DND-41 (cell line): ENCODE measurements around the gene AGPAT3.

Experiments
- ATAC-seq: fragments of 200-7000 bp; cut with Tn5 transposase; 3 replicates; pipeline ENCODE4 v1.9.1; 2021; ENCODE audit warnings: low read depth; ENCODE audit not compliant: insufficient read depth
- DNase-seq: peaks from one replicate; pipeline ENCODE4 v3.0.0-alpha.2; 2020
- H2AFZ ChIP-seq: 2 replicates; pipeline ENCODE4 v1.6.0; 2012; ENCODE audit warnings: low read depth, low read length
- H3K27ac ChIP-seq: 2 replicates; pipeline ENCODE4 v1.5.1; 2012; ENCODE audit warnings: low read length, inconsistent platforms
- H3K27me3 ChIP-seq: fragments of 200-600 bp; sonication (generic); 2 replicates; pipeline ENCODE4 v1.6.0; 2012; ENCODE audit warnings: low read length, mild to moderate bottlenecking, inconsistent platforms; ENCODE audit not compliant: insufficient read depth, poor library complexity
- H3K36me3 ChIP-seq: 2 replicates; pipeline ENCODE4 v1.5.1; 2012; ENCODE audit warnings: low read length, inconsistent platforms; ENCODE audit not compliant: insufficient read depth
- H3K4me1 ChIP-seq: 2 replicates; pipeline ENCODE4 v1.5.1; 2012; ENCODE audit warnings: mild to moderate bottlenecking, low read length; ENCODE audit not compliant: insufficient read depth
- H3K4me2 ChIP-seq: 2 replicates; pipeline ENCODE4 v1.6.0; 2012; ENCODE audit warnings: mild to moderate bottlenecking, moderate library complexity, low read length, inconsistent platforms; ENCODE audit not compliant: insufficient read depth
- H3K4me3 ChIP-seq, 2 experiments: fragments of 200-600 bp in 1 of 2; shearing (Covaris generic) in 1 of 2; 2 replicates each; pipeline ENCODE4 v1.5.1; 2012 to 2016; ENCODE audit warnings: inconsistent platforms in 2 of 2, low read length in 2 of 2, mild to moderate bottlenecking in 2 of 2, low read depth in 1 of 2, moderate library complexity in 1 of 2
- H3K79me2 ChIP-seq: 2 replicates; pipeline ENCODE4 v1.6.0; 2012; ENCODE audit warnings: low read length, inconsistent platforms; ENCODE audit not compliant: insufficient read depth
- H3K9ac ChIP-seq: 2 replicates; pipeline ENCODE4 v1.6.0; 2012; ENCODE audit warnings: low read depth, mild to moderate bottlenecking, inconsistent platforms, low read length, moderate library complexity
- H3K9me3 ChIP-seq: 2 replicates; pipeline ENCODE4 v1.5.1; 2012; ENCODE audit warnings: low read length, moderate library complexity, mild to moderate bottlenecking, inconsistent platforms; ENCODE audit not compliant: insufficient read depth, severe bottlenecking
- H4K20me1 ChIP-seq: 2 replicates; pipeline ENCODE4 v1.6.0; 2012; ENCODE audit warnings: low read length; ENCODE audit not compliant: insufficient read depth
- CTCF ChIP-seq: IDR thresholded peaks from 2 replicates; pipeline ENCODE4 v1.5.1; 2012; ENCODE audit warnings: borderline replicate concordance, low read length, moderate library complexity, mild to moderate bottlenecking; ENCODE audit not compliant: poor library complexity, severe bottlenecking; ENCODE audit errors: extremely low read depth
- EZH2 ChIP-seq: IDR thresholded peaks from 3 replicates; pipeline ENCODE4 v1.6.1; 2012; ENCODE audit warnings: borderline replicate concordance, low read depth, mild to moderate bottlenecking, moderate library complexity, low read length, inconsistent platforms; ENCODE audit not compliant: severe bottlenecking

AGPAT3 gene

GRCh38 chr21:43967981-43968380 is 103.0 kb downstream of the AGPAT3 start:
- TF ChIP-seq EZH2, result no peak
- TF ChIP-seq CTCF, result no peak
- Histone ChIP-seq H3K9ac (no peak overlapping the region), H3K79me2 (peaks cover 2% of the 10 kb centered on the region; the same call in 1 of the 2 replicates), H3K4me1 (no peaks in the 10 kb centered on the region), H3K4me3 (no peak overlapping the region), H3K9me3 (no peaks in the 10 kb centered on the region), H3K4me2 (no peak overlapping the region), H4K20me1 (peaks cover 18% of the 10 kb centered on the region), H3K36me3 (peaks cover 74% of the 10 kb centered on the region), H2AFZ (no peak overlapping the region), H3K27me3 (no peaks in the 10 kb centered on the region), H3K27ac (no peak overlapping the region)
- DNase-seq, result no peak
- no peak for ATAC-seq

GRCh38 chr21:43968410-43969114 is 103.5 kb downstream of the AGPAT3 start:
- Histone ChIP-seq H3K9ac (no peak overlapping the region), H2AFZ (no peak overlapping the region), H3K9me3 (no peaks in the 10 kb centered on the region), H3K4me1 (no peaks in the 10 kb centered on the region), H3K27ac (no peak overlapping the region), H3K36me3 (peaks cover 74% of the 10 kb centered on the region), H3K4me3 (no peak overlapping the region), H3K27me3 (no peaks in the 10 kb centered on the region), H3K79me2 (no peaks in the 10 kb centered on the region), H3K4me2 (no peak overlapping the region), H4K20me1 (peaks cover 23% of the 10 kb centered on the region)
- TF ChIP-seq CTCF (no peak), EZH2 (no peak)
- DNase-seq, result no peak
- no peak for ATAC-seq

GRCh38 chr21:43969115-43969444 is 104.1 kb downstream of the AGPAT3 start:
- Histone ChIP-seq H2AFZ (no peak overlapping the region), H3K79me2 (no peaks in the 10 kb centered on the region), H3K27ac (no peak overlapping the region)

More at GRCh38 chr21:43969115-43969444, 104.1 kb downstream of the AGPAT3 start:
- H3K9ac ChIP-seq, result no peak overlapping the region
- no peak overlapping the region for H3K4me2 ChIP-seq
- ATAC-seq (no peak), DNase-seq (no peak)
- H3K9me3 ChIP-seq, result no peaks in the 10 kb centered on the region
- TF ChIP-seq EZH2 (no peak), CTCF (no peak)
- peaks cover 23% of the 10 kb centered on the region for H4K20me1 ChIP-seq
- peaks cover 74% of the 10 kb centered on the region for H3K36me3 ChIP-seq
- no peak overlapping the region for H3K4me3 ChIP-seq
- H3K4me1 ChIP-seq, result no peaks in the 10 kb centered on the region
- no peaks in the 10 kb centered on the region for H3K27me3 ChIP-seq
